Peyer's patch (tissue), 4 donors: ENCODE results near the gene BCKDHB. TPM values are rescaled to one million over a fixed set of nuclear protein-coding genes. Genes with fewer than 3 reads are reported as not detected.

Experiments used
- DNase-seq, 3 donors: peaks; one replicate each; pipeline ENCODE4 v3.0.0-alpha.2; 2017 to 2019
- H3K27ac ChIP-seq, 4 donors: fragments of 200-600 bp; sonication (generic); one replicate each; pipeline ENCODE4 v1.5.1; 2016 to 2019
- H3K27me3 ChIP-seq, 2 donors: fragments of 200-600 bp; sonication (generic); one replicate each; pipeline ENCODE4 v1.5.1; 2019
- H3K36me3 ChIP-seq, 3 donors: fragments of 200-600 bp; sonication (generic); one replicate each; pipeline ENCODE4 v1.5.1; 2016 to 2019
- H3K4me1 ChIP-seq, 4 donors: fragments of 200-600 bp; sonication (generic); one replicate each; pipeline ENCODE4 v1.5.1; 2016 to 2019
- H3K4me3 ChIP-seq, 4 donors: fragments of 200-600 bp; sonication (generic); 1 replicate in 3 of 4; 2 replicates in 1 of 4; pipeline ENCODE4 v1.5.1; 2016 to 2019; ENCODE audit warnings: mild to moderate bottlenecking in 1 of 4
- H3K9me3 ChIP-seq, 4 donors: fragments of 200-600 bp; sonication (generic); one replicate each; pipeline ENCODE4 v1.5.1; 2016 to 2019; ENCODE audit warnings: mild to moderate bottlenecking in 1 of 4
- POLR2A ChIP-seq, 2 donors: fragments of 450-650 bp; IDR thresholded peaks; one replicate each; pipeline ENCODE4 v1.5.1; 2017; ENCODE audit warnings: antibody characterized with exemption in 2 of 2, mild to moderate bottlenecking in 2 of 2, moderate library complexity in 2 of 2
- total RNA-seq, 4 donors: library from RNA; depleted of rRNA; stranded (reverse); fragments of >200 nt; gene quantifications; one replicate each; pipeline ENCODE4 v1.1.0, GENCODE V29; 2016
- TF ChIP-seq, protein P1 (sequence below), 6 experiments: fragments of 450-650 bp in 4 of 6; fragments of 200-600 bp in 2 of 6; sonication (generic) in 1 of 6; IDR thresholded peaks; one replicate each; pipeline ENCODE4 v1.5.1; 2017 to 2019; ENCODE audit warnings: antibody characterized with exemption in 6 of 6, mild to moderate bottlenecking in 3 of 6, moderate library complexity in 1 of 6

The BCKDHB gene
- total RNA-seq, 4 donors from 2014 or later, result 13.3 to 31.8 (median 20.1) TPM

DNA sequence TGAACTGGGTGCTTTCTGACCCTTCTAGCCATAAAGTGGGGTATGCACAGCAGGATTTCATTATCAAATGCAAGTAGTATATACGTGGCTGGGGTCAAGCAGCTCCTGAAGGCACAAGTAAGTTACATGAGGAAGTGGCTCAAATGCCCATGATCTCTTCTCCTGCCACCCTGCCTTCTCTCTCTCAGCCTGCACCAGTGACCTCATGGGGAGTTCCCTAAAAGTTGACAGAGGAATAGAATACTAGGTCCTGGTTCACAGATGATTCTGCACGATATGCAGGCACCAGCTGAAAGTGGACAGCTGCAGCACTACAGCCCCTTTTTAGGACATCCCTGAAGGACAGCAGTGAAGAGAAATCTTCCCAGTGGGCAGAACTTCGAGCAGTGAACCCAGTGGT, 282.0 kb downstream of the BCKDHB start:
- TF ChIP-seq, protein P1, sequence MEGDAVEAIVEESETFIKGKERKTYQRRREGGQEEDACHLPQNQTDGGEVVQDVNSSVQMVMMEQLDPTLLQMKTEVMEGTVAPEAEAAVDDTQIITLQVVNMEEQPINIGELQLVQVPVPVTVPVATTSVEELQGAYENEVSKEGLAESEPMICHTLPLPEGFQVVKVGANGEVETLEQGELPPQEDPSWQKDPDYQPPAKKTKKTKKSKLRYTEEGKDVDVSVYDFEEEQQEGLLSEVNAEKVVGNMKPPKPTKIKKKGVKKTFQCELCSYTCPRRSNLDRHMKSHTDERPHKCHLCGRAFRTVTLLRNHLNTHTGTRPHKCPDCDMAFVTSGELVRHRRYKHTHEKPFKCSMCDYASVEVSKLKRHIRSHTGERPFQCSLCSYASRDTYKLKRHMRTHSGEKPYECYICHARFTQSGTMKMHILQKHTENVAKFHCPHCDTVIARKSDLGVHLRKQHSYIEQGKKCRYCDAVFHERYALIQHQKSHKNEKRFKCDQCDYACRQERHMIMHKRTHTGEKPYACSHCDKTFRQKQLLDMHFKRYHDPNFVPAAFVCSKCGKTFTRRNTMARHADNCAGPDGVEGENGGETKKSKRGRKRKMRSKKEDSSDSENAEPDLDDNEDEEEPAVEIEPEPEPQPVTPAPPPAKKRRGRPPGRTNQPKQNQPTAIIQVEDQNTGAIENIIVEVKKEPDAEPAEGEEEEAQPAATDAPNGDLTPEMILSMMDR (IDR thresholded peaks at IDR 0.05), result no peak
- no peak for TF ChIP-seq POLR2A (IDR thresholded peaks at IDR 0.05)
- Histone ChIP-seq H3K36me3 (no peaks in the 10 kb centered on the region), H3K27me3 (no peaks in the 10 kb centered on the region), H3K4me3 (no peak overlapping the region), H3K27ac (no peak overlapping the region), H3K4me1 (no peaks in the 10 kb centered on the region), H3K9me3 (no peaks in the 10 kb centered on the region)
- DNase-seq, result no peak

Other genes with a start within 250 kb of the BCKDHB start
- 1 to 10 TPM in 1 of 4 donors, under 1 TPM in 2, not detected in 1; 0.67 to 1.1 (median 0.85) TPM for gene ELOVL4, start 159.1 kb upstream of the BCKDHB start, total RNA-seq
- gene TTK, start 102.0 kb upstream of the BCKDHB start, total RNA-seq, result 1 to 10 TPM in 3 of 4 donors, under 1 TPM in 1; 0.94 to 5.9 (median 4.1) TPM